ENCODE results near the gene UBE2E3. TPM values are rescaled to one million over a fixed set of nuclear protein-coding genes. Genes with fewer than 3 reads are reported as not detected.

The UBE2E3 gene
- total and polyA plus RNA-seq, 2 of the 4 experiments (the other 2 are of a cell fraction) = 106 to 114 TPM

DNA sequence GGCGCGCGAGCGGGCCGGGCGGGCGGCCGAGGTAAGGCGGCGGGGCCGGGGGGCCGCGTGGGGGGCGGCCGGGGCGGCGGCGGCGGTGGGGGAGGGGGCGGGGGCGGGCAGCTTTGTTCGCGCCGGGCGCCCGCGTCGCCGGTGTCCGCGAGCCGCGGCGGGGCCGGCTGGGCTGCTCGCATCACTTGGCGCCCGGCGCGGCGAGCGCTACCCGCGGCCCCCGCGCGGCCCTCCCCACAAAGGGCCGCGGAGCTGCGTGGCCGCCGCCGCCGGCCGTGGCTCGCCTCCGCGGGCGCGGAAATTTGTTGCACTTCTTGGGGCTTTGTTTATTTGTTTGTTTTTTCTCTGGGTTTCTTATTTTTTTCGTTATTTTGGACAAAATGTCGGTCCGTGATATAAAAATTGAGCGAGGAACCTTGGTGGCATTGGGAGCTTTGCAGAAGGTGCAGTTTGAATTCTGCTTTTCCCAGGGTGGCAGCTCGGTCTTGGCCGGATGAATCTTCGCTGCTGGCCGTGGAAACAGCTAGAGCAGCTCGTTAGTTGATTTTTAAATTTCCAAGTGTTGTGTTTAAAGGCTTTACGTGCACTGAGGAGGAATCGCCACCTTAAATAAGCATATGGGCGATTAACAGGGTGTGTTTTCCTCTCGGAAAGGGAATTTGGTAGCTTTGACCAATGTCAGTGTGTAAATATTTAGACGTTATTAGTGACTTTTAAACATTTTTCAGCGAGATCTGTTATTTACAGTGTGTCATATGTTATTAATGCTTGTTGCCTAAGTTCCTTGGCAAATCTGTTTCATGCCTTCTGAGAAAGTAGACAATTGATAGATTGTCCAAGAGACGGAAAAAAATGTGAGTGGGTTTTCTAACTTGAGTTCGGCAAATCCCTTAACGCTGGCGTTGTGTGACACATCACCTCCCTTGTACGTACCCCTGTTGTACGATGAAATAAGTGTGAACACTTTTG is 822 bp downstream of the UBE2E3 start:
- Histone ChIP-seq H3K4me1 (ENCODE audit: control insufficient read depth, insufficient read depth, low read length) (0 out of 2 replicates have a peak, but pooled peaks cover 7% of the 10 kb centered on the region), H4K20me1 (ENCODE audit: insufficient read depth, low read length) (peaks cover 4% of the 10 kb centered on the region; the same call in 1 of the 2 replicates), H3K27me3 (ENCODE audit: control insufficient read depth, insufficient read depth, low read length) (no peaks in the 10 kb centered on the region), H3K36me3 (ENCODE audit: control insufficient read depth, insufficient read depth, low read length) (no peaks in the 10 kb centered on the region), H2AK9ac (replicated peaks; ENCODE audit: low read depth, low read length, poor library complexity) (peak overlapping the region; percentile 6), H4K5ac (ENCODE audit: low read depth, low read length) (peak overlapping the region; percentile 74), H3K27ac (ENCODE audit: insufficient read depth, low read length) (peak overlapping the region; percentile 58), H3K4me3 (ENCODE audit: insufficient read depth, low read depth, low read length) (peak overlapping the region; percentile 96), H2AFZ (replicated peaks; ENCODE audit: low read length, poor library complexity) (peak overlapping the region; percentile 1), H3K18ac (ENCODE audit: low read depth, low read length) (peak overlapping the region; percentile 94), H3K9me1 (ENCODE audit: insufficient read depth, low read length) (peaks cover 3% of the 10 kb centered on the region; the same call in 1 of the 2 replicates), H3K9me3 (ENCODE audit: control insufficient read depth, insufficient read depth, low read length) (no peaks in the 10 kb centered on the region), H2BK15ac (ENCODE audit: low read depth, low read length) (no peak overlapping the region), H2BK20ac (ENCODE audit: low read depth, low read length) (no peak overlapping the region; the same call in 1 of the 2 replicates), H3K9ac (ENCODE audit: low read depth, low read length) (peak overlapping the region; percentile 83), H3K56ac (ENCODE audit: extremely low read depth, insufficient read depth, low read length) (peak overlapping the region; percentile 89), H3K23ac (ENCODE audit: low read depth, low read length) (peak overlapping the region; percentile 78), H3K14ac (replicated peaks; ENCODE audit: low read depth, low read length) (peak overlapping the region; percentile 89), H4K8ac (ENCODE audit: low read depth in 2 of 2, low read length in 2 of 2) (peak overlapping the region in 1 of 2 experiments; percentile 48; a peak in 2 of 4 replicates), H4K91ac (ENCODE audit: insufficient read depth, low read depth, low read length) (peak overlapping the region; percentile 15; the same call in 1 of the 2 replicates), H2BK120ac (ENCODE audit: low read depth, low read length) (peak overlapping the region; percentile 23), H3K4ac (ENCODE audit: low read depth, low read length) (peak overlapping the region; percentile 55), H2BK5ac (ENCODE audit: low read depth, low read length, poor library complexity, severe bottlenecking) (peak overlapping the region; percentile 40), H3K4me2 (ENCODE audit: low read depth, low read length) (peak overlapping the region; percentile 99), H2AK5ac (ENCODE audit: low read depth, low read length) (no peak overlapping the region), H3K79me1 (ENCODE audit: low read depth in 1 of 2, low read length in 2 of 2) (peaks cover 0 to 24% of the 10 kb centered on the region in 2 experiments; a peak in 2 of 4 replicates)
- BruUV-seq (replicated peaks) = no TSS peak
- ChIA-PET CTCF (interaction anchor here (0.6 to 2.4 kb wide), 6 partner anchors 15 to 855 kb away, joined by 3 to 12 read pairs (median 4); no protein-coding TSS in a partner anchor), POLR2A (ENCODE audit: unreplicated experiment) (interaction anchor here (0.6 to 0.9 kb wide), 4 partner anchors 265 to 769 kb away, joined by 3 to 8 read pairs (median 6); no protein-coding TSS in a partner anchor)
- WGBS, 2 experiments (ENCODE audit: extremely low coverage in 2 of 2, insufficient read length in 1 of 2) = 0% methylated on average over 24 of the region's 81 CpGs; no CpG with 5 or more reads in 1 of the 2 experiments
- ATAC-seq (ENCODE audit: low read depth) (peak; percentile 18), DNase-seq (peak; percentile 44)
- in situ Hi-C loops (cut with MboI; ENCODE audit: low sequenced_read_pairs) (loop anchor here (10.0 kb wide), 1 partner anchor 856 kb away; no protein-coding TSS in a partner anchor), intact Hi-C loops (cut with micrococcal nuclease) (loop anchor here (1.0 to 5.0 kb wide), 7 partner anchors 91 to 1151 kb away; no protein-coding TSS in a partner anchor), dilution Hi-C loops (cut with HindIII; ENCODE audit: low sequenced_read_pairs, unreplicated experiment) (no loop called here)
- TF ChIP-seq FOS (IDR thresholded peaks at IDR 0.05; ENCODE audit: low read depth, low read length) (no peak), MAFK (IDR thresholded peaks at IDR 0.05; ENCODE audit: low read depth, low read length) (no peak), BHLHE40 (IDR thresholded peaks at IDR 0.05; ENCODE audit: low read depth, low read length) (no peak), NFE2L2 (IDR thresholded peaks at IDR 0.05; ENCODE audit: low read depth, low read length) (no peak), MXI1 (IDR thresholded peaks at IDR 0.05; ENCODE audit: borderline replicate concordance, low read depth, low read length) (no peak), MAZ (IDR thresholded peaks at IDR 0.05; ENCODE audit: borderline replicate concordance, low read depth, low read length) (no peak)
- TF ChIP-seq, protein P1, sequence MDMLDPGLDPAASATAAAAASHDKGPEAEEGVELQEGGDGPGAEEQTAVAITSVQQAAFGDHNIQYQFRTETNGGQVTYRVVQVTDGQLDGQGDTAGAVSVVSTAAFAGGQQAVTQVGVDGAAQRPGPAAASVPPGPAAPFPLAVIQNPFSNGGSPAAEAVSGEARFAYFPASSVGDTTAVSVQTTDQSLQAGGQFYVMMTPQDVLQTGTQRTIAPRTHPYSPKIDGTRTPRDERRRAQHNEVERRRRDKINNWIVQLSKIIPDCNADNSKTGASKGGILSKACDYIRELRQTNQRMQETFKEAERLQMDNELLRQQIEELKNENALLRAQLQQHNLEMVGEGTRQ (IDR thresholded peaks at IDR 0.05; ENCODE audit: low read depth, low read length) = no peak
- TF ChIP-seq, protein P2, sequence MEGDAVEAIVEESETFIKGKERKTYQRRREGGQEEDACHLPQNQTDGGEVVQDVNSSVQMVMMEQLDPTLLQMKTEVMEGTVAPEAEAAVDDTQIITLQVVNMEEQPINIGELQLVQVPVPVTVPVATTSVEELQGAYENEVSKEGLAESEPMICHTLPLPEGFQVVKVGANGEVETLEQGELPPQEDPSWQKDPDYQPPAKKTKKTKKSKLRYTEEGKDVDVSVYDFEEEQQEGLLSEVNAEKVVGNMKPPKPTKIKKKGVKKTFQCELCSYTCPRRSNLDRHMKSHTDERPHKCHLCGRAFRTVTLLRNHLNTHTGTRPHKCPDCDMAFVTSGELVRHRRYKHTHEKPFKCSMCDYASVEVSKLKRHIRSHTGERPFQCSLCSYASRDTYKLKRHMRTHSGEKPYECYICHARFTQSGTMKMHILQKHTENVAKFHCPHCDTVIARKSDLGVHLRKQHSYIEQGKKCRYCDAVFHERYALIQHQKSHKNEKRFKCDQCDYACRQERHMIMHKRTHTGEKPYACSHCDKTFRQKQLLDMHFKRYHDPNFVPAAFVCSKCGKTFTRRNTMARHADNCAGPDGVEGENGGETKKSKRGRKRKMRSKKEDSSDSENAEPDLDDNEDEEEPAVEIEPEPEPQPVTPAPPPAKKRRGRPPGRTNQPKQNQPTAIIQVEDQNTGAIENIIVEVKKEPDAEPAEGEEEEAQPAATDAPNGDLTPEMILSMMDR (conservative IDR thresholded peaks at IDR 0.05; ENCODE audit: low read depth, low read length) = no peak
